ENCODE data around the gene XKRX. TPM values are rescaled to one million over a fixed set of nuclear protein-coding genes. Genes with fewer than 3 reads are reported as not detected.

The XKRX gene
- total RNA-seq: 0.26 TPM

DNA sequence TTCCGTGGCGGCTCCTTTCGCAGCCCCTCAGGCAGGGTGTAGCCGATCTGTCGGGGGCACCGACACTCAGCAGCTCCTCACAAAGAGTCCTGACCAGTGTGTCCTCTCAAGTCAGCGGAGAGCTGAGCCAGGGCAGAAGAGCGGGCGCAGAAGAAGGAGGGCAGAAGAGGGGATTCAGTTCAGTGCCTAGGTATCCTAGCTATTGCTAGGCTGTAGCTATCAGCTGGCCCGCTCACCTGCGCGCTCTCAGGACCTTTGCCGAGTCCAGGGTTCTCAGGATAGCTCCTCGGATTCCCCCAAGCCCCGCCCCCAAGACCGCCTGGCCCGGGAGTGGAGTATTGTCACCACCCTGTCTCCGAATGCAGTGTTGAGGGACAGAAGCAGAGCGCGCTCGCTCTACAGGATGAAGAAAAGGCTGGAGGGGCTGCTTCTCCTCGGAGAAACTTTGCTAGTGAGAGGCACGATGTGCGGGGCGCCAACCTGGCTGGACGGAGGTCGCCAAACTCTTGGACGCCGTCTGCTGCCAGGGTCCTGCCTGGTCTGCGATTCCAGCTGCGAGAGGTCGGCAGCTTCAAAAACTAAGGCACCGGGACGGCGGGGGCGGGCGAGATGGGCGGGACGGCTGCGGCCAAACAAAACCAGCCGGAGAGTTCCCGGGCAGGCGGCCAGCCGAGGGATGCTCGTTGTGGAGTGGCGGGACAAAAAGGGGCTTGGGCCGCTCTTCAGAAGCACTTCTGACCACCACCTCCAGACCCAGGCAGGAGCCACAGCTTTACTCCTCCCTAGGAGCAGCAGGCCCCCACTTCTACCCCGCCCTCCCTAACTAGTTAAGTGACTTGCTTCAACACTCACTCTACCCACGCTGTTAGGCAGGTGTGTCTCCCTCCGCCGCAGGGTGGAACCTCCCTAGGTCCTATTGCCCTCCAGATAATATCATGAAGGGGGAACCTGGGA is at the start of gene XKRX:
TSS of gene XKRX (minus strand) at position 258 of the 954 bp plus-strand sequence. CDS start 613 bp downstream, outside the sequence.
- peak; percentile 20 for DNase-seq (ENCODE audit: low spot score)

DNA sequence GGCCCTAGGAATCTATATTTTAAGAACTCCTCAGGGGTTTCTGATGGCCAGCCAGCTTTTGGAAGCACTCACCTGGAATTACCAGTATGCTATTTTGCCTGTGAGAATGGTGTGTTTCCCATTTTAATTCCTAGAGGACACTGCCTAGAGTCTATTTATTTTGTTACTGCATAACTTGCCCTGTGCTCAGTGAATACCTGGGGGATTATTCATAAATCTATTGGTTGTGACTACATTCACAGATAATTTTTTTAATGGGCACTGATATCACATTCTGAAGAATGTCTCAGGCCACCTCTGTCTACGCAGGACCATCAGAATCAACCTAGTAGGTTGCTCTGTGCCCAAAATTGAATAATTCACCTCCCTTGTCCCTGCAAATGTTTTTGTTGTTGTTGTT is 47.5 kb upstream of the XKRX start:
- DNase-seq (ENCODE audit: low spot score): no peak

DNA sequence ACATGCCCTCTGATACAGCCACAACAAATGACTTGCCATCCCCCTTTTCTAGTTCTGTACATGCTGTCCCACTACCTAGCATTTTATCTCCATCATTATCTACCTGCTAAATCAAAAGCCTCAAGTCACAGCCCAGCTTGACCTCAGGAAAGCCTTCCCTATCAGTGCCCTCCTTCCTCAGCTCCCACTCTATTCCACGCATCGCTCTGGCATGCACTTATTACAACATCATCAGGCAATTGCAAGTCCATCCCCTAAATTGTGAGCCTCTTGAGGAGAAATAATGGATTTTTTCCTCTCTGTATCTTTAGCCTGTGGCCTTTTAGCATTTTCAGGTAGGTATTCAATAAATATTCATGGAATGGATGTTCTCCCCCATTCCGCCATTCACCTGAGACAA is 46.5 kb upstream of the XKRX start:
- no peak for DNase-seq (ENCODE audit: low spot score)

DNA sequence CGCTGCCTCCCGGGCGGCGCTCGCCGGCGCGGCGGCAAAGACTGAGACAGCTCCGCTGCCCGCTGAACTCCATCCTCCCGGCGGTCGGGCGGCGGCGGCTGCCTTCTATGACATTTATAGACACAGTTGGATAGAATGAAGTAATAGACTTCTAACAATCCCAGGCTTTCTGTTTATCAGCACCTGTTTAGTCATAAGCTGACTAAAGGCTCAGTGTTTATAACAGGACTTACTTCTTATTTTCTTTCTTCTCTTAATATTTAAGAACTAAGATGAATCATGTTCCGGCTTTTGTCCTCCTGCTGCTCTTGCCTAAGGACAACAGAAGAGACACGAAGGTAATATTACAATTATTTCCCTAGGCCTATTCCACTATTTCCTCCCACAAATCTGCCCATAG is 44.7 kb upstream of the XKRX start:
- no peak for DNase-seq (ENCODE audit: low spot score)

DNA sequence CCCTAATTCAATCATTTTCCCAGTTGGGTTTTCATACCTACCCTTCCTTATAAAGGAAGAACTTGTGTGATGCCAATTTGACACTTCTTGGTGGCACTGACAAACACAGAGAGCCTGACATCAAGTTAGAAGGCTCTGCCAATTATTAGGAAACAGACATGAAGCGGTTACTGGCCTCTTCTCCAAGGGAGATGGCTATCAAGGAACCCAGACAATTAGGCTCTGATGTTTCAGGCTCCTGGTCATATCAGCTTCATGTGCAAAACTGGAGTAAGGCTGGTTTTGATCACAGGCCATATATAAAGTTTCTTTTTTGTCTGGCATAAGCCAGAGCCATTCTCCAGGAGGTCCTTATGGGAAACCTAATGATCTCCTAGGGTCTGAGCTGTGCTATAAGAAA is 41.2 kb upstream of the XKRX start:
- DNase-seq (ENCODE audit: low spot score): no peak

DNA sequence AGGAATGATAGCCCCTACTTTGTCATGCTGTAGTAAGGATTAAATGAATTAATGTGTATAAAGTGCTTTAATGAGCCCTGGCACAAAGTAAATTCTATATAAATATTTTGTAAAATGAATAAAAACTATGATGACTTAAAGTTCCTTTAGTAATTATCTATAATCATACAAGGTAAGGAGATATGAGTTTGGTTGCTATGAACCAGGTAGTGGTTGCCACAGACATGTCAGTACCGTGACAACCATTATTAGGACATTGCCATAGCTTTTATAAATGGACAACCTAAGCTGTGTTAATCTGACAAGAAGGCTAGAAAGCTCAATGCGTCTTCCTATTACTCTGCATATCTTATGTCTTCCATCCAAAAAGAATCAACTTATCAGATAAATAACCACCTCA is 40.7 kb upstream of the XKRX start, which contains the start of gene ARL13A:
TSS of gene ARL13A (plus strand) at position 301 of the 400 bp plus-strand sequence. CDS start 3,982 bp downstream, outside the sequence.
- DNase-seq (ENCODE audit: low spot score): no peak

DNA sequence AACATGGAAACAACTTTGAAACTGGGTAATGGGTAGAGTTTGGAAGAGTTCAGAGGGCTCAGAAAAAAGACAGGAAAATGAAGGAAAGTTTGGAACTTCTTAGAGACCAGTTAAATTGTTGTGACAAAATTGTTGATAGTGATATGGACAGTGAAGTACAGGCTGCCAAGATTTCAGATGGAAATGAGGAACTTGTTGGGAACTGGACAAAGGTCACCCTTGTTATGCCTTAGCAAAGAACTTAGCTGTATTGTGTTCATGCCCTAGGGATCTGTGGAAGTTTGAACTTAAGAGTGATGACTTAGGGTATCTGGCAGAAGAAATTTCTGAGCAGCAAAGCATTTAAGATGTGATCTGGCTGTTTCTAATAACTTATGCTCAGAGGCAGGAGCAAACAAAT is 35.6 kb upstream of the XKRX start:
- DNase-seq (ENCODE audit: low spot score): no peak

DNA sequence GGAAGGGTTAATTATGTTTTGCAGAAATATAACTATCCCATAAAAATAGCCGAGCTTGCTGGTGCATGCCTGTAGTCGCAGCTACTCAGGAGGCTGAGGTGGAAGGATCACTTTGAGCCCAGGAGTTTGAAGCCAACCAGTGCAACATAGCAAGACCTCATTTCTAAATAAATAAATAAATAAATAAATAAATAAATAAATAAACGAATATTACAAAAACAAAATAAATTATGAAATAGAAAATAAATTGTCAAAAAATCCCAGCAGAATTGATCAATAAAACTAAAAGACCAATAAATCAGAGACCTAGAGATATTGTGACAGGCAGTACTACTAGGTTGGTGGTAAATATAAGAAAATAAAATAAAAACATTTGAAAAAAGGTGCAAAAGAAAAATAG is 34.1 kb upstream of the XKRX start:
- no peak for DNase-seq (ENCODE audit: low spot score)

DNA sequence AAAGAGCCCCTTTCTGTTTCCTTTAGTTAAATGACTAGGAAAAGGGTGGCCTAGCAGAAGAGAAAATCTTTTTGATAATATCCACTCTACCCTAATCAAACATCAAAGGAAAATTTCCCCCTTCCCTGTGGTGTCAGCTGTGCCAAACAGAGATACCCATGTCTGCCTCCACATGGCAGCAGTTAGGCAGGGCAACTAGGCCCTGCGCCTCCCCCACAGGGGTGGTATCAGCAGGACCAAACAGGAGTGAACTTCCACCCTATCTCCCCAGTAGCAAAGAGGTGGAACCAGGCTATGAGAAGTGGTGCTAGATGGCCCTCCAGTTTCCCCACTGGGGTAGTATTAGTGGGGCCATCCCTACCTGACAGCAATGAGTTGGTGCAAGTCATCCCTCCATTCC is 19.8 kb upstream of the XKRX start:
- no peak for DNase-seq (ENCODE audit: low spot score)

DNA sequence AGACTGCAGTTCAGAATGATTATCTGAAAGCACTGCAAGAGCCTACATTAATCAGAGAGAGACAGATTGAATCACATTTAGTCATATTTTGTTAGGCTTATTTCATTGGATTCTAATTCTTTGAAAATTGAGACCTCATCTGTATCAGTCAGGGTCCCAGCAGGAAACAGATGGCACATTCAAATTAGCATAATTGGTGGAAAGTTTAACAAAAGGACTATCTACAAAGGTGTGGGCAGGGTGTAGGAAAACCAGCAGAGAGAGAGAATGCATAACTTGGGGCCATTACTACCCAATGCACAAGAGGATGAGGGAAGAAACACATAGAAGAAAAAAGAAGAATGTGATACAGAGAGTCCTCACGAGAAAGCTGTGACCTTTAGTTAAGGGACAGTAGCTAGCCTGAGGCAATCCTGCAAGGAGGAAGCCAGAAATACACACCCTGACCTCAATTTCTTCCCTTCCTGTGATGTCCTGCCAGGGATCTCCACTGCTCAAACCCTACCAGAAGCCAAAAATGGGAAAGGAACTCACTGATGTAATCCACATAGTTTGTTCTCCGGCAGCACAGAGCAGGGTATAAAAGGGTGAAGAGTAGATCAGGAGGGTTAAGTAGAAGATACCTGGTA is 17.7 kb upstream of the XKRX start:
- DNase-seq (ENCODE audit: low spot score): no peak

DNA sequence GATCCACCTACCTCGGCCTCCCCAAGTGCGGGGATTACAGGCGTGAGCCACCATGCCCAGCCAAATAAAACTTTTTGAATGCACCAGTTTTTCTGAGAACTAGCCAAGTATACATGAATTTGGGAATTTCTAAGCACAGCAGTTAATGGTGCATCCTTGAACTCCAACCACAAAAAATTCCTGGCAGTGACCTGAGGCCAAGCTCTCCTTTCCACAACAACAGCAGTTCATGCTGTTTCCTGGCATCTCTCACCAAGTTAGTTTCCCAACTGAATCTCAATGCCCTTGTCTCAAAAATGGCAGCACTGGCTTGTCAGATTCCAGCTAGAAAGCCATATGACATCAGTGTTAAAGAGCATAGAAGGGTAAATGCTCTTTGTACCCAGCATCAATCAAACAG is 15.9 kb upstream of the XKRX start:
- DNase-seq (ENCODE audit: low spot score): no peak

DNA sequence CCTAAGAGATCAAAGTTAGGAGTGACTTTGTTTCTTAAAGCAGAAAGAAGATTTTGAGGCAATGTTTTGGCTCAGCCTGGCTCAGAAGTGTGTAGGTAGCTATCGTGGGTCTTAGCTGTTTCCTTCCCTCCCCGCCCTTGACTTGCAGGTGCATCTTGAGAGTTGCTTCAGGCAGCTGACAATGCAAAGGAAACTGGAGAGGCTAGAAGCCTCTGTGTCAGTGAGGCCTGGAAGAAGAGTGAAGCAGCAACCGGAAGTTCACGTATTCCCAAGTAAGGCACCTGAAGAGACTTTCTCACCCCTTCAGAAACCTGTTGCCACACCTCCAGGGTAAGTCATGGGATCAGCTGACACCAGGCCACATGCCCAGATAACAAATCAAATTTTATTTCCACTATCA is 10.6 kb upstream of the XKRX start:
- DNase-seq (ENCODE audit: low spot score): no peak

DNA sequence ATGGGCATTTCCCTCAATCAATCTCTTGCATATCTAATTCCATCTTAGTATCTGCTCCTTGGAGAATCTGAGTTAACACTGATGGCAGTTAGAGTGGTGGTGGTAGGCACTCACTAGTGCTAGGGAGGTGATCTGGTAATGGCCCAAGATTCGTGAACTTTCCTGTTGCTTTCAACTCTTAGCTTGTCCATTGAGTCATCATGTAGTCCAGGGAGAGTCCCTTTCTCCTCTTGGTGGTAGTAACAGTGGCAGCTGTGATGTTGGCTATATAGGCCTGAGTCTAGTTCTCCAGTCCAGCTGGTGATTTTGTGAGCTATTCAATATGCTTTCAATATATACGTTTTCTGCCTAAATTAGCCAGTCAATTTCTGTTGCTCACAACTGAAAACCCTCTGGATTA is 7.0 kb upstream of the XKRX start:
- no peak for DNase-seq (ENCODE audit: low spot score)

DNA sequence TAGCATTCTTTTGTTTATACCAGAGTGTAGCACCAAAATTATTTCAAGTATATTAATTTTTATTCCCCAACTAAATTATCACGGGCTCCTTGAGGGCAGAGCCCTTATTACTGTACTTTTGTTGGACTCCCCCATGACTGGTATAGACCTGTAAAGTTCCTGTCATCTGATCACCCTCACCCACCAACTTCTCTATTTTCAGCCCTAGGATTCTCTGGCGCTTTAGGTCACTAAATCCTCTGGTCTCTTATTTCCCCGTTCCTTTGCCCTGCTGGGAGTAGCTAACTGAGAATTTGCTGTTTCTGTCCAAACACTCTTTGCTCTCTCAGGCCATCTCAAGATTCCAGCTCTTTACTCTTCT is 3.2 kb upstream of the XKRX start:
- DNase-seq (ENCODE audit: low spot score): no peak

DNA sequence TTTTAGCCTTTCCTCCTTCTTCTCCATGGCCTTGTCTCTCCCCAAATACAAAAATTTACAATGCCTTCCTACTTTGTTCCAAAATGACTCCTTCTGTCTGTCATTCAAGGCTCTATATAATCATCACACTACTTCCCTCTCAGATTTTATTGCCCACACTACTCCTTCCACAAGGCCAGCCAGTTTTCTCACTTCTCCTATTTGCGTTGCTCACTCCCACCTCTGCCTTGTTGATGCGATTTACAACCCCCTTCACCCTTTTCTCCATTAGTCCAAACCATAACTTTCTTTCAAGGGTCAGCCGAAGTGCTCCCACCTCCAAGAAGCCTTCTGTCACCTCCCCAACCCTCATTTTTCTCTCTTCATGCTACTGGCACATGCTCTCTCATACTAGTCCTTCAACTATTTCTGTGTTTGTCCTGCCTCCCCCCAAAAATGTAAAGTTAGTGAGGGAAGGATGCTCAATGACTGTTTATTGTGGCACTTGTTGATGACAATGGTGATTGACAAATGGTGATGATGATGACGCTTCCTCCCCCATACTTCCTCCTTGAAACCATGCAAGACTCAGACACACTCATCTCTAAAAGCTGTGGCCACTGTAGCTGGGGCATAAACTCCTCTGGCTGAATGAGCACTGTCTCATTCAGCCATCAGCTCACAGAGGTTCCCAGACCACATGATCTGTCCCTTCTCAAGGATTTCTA is 2.7 kb upstream of the XKRX start:
- no peak for DNase-seq (ENCODE audit: low spot score)

DNA sequence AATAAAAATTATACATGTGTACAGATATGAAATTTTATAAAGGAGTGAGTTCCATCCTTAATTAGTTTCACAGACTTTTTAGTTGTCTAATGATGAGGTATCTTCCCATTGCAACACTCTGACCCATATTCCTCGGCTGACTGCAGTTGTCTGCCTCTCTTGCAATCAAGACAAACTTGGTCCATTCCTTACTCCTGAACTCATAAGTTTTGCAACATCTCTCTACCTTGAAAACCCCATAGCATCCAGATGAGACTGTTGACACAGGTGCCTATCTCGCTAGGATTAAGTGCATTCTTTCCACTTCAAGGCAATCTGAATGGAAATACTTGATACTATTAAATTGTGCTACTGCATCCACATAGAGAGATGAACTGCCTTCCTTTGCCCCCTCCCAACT is 2.3 kb downstream of the XKRX start:
- no peak for DNase-seq (ENCODE audit: low spot score)

DNA sequence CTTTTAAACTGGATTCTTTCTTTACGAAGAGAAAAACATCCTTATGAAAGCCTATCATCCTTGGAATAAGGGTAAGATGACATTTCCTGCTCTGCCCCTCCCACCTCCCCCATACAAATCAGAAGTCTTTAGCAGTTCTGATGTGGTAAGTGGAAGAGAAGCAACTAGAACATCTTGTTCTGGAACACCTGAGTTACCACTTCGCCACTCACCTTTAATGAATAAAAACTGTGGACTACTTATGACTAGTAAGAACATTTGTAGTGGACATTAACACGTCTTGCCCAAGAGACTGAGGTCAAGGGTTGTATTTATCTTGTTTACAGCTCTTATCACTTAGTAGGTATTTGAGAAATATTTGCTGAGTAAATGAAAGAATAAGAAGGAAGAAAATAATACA is 4.3 kb downstream of the XKRX start:
- no peak for DNase-seq (ENCODE audit: low spot score)

DNA sequence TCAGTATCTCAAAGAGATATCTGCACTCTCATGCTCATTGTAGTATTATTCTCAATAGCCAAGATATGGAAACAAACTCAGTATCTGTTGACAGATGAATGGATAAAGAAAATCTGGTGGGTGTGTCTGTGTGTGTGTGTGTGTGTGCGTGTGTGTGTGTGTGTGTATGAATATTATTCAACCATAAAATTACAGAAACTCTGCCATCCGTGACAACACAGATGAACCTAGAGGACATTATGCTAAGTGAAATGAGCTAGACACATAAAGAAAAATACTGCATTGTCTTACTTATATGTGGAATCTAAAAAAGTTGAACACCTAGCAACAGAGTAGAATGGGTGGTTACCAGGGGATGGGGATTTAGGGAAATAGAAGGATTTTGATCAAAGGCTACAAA is 13.2 kb downstream of the XKRX start:
- DNase-seq (ENCODE audit: low spot score): no peak

DNA sequence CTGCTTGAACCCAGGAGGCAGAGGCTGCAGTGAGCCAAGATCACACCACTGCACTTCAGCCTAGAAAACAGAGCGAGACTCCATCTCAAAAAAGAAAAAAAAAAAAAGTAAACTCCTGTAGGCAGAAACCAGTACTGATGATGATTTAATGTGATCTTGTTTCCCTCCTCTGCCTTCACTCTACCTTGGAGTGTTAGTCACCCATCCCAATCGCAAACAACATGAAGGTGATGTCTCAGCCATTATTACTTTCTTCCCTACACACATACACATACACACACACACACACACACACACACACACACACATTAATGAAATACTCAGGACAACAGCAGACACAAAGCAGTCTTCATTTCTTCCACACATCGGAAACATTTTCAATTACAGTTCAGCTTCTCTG is 15.6 kb downstream of the XKRX start:
- DNase-seq (ENCODE audit: low spot score): no peak

DNA sequence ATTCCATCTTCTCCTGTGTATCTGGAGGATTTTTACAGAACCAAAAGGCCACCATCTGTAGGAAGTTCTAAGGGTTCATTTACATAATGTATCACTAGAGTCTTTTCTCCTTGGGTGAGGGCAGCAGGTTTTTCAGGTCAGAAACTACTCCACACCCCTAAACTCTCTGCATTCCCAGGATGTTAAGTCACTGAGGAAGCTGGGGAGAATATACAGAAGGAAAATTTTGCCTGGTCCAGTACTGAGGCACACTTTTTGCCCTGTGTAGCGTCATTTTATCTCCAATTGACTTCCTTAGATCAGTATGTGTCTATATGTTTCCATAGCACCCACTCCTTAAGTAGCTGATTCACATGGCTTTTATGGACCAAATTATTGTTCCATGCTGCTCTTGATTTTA is 17.0 kb downstream of the XKRX start:
- DNase-seq (ENCODE audit: low spot score): no peak

DNA sequence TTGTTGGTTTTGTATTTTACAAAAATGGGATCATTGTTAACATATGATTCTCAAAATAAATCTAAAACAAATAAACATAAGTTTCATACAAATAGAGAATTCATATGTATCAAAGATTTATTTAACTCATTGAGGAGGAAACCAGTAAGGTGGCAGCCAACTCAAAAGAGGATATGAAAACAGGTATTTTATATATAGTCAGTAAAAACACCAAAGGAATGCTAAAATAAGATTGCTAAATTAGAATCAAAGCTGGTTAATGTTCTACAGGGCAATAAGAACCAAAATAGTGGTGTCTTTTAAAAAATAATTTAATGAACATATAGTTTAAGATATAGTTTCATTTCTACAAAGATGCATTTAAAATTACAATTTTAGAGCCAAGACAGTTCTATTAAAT is 23.1 kb downstream of the XKRX start:
- no peak for DNase-seq (ENCODE audit: low spot score)

DNA sequence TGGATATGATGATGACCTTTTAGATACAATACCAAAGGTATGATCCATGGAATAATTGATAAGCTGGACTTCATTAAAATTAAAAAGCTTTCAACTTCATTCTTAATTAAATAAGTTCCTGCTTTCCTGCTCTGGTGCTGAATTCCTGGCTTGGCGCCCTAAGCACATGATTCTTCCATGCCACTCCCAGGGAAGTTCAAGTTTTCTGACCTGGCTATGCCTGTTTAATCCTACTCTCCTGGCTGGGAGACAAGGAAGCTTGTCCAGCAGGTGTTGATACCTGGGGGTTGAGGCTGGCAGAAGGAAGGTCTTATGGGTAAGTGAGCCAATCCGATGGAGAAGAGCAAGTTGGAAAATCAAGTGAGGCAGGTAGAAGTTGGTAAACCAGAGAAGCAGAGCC is 24.3 kb downstream of the XKRX start:
- DNase-seq (ENCODE audit: low spot score): no peak
